SK-N-SH treated with all-trans-retinoic acid at 6 μM for 48 hours (cell line): ENCODE measurements around the gene POLE.

Experiments used
- ATAC-seq: fragments of 200-7000 bp; cut with Tn5 transposase; 3 replicates; pipeline ENCODE4 v1.9.1; 2020; ENCODE audit warnings: mild to moderate bottlenecking, moderate library complexity
- ARNTL ChIP-seq: fragments of 450-650 bp; formaldehyde crosslinking; IDR thresholded peaks from 2 replicates; pipeline ENCODE4 v1.5.0; 2020; ENCODE audit warnings: low read depth, mild to moderate bottlenecking, moderate library complexity, borderline replicate concordance
- BACH2 ChIP-seq: fragments of 250-450 bp; sonication (Bioruptor Pico); IDR thresholded peaks from 2 replicates; pipeline ENCODE4 v1.9.0; 2021; ENCODE audit warnings: mild to moderate bottlenecking, borderline replicate concordance
- CSDC2 ChIP-seq: fragments of 250-450 bp; sonication (Bioruptor Pico); IDR thresholded peaks from 2 replicates; pipeline ENCODE4 v1.5.0; 2020; ENCODE audit warnings: mild to moderate bottlenecking, moderate library complexity
- GLIS3 ChIP-seq: fragments of 250-450 bp; sonication (Bioruptor Pico); IDR thresholded peaks from 2 replicates; pipeline ENCODE4 v1.5.0; 2020; ENCODE audit warnings: mild to moderate bottlenecking, moderate library complexity
- ISL1 ChIP-seq: fragments of 250-450 bp; sonication (Bioruptor Pico); IDR thresholded peaks from 2 replicates; pipeline ENCODE4 v2.1.2; 2022; ENCODE audit warnings: mild to moderate bottlenecking, moderate library complexity
- PPARA ChIP-seq: fragments of 250-450 bp; sonication (Bioruptor Pico); IDR thresholded peaks from 2 replicates; pipeline ENCODE4 v1.5.0; 2020; ENCODE audit warnings: mild to moderate bottlenecking, borderline replicate concordance
- RARB ChIP-seq: fragments of 250-450 bp; sonication (Bioruptor Pico); IDR thresholded peaks from 2 replicates; pipeline ENCODE4 v1.8.0; 2021; ENCODE audit warnings: mild to moderate bottlenecking, moderate library complexity
- SNAI2 ChIP-seq: fragments of 250-450 bp; sonication (Bioruptor Pico); IDR thresholded peaks from 2 replicates; pipeline ENCODE4 v1.5.0; 2020; ENCODE audit warnings: mild to moderate bottlenecking, moderate library complexity
- TOX ChIP-seq: fragments of 250-450 bp; sonication (Bioruptor Pico); IDR thresholded peaks from 2 replicates; pipeline ENCODE4 v1.8.0; 2021; ENCODE audit warnings: mild to moderate bottlenecking, moderate library complexity, borderline replicate concordance
- ZC3H10 ChIP-seq: fragments of 250-450 bp; sonication (Bioruptor Pico); IDR thresholded peaks from 2 replicates; pipeline ENCODE4 v1.5.1; 2021; ENCODE audit warnings: mild to moderate bottlenecking, moderate library complexity
- ZFP3 ChIP-seq: fragments of 250-450 bp; sonication (Bioruptor Pico); IDR thresholded peaks from 2 replicates; pipeline ENCODE4 v1.5.0; 2020; ENCODE audit warnings: mild to moderate bottlenecking, moderate library complexity
- ZNF565 ChIP-seq: fragments of 450-650 bp; formaldehyde crosslinking; conservative IDR thresholded peaks from 2 replicates; pipeline ENCODE4 v1.5.0; 2020; ENCODE audit warnings: low read depth, mild to moderate bottlenecking, moderate library complexity
- ZNF70 ChIP-seq: fragments of 450-650 bp; formaldehyde crosslinking; IDR thresholded peaks from 2 replicates; pipeline ENCODE4 v1.5.0; 2020; ENCODE audit warnings: mild to moderate bottlenecking, moderate library complexity
- ZNF8 ChIP-seq: fragments of 450-650 bp; formaldehyde crosslinking; IDR thresholded peaks from 2 replicates; pipeline ENCODE4 v1.5.0; 2020; ENCODE audit warnings: mild to moderate bottlenecking, moderate library complexity
- TF ChIP-seq, protein P1 (sequence below): fragments of 250-450 bp; sonication (Bioruptor Pico); IDR thresholded peaks from 2 replicates; pipeline ENCODE4 v1.5.0; 2020; ENCODE audit warnings: mild to moderate bottlenecking, moderate library complexity
- TF ChIP-seq, protein P2 (sequence below): fragments of 250-450 bp; sonication (Bioruptor Pico); IDR thresholded peaks from 2 replicates; pipeline ENCODE4 v1.5.1; 2021; ENCODE audit warnings: mild to moderate bottlenecking, moderate library complexity
- TF ChIP-seq, protein P3 (sequence below): fragments of 250-450 bp; sonication (Bioruptor Pico); IDR thresholded peaks from 2 replicates; pipeline ENCODE4 v1.8.0; 2020; ENCODE audit warnings: mild to moderate bottlenecking, moderate library complexity, borderline replicate concordance
- TF ChIP-seq, protein P4 (sequence below): fragments of 250-450 bp; sonication (Bioruptor Pico); IDR thresholded peaks from 2 replicates; pipeline ENCODE4 v1.5.1; 2020; ENCODE audit warnings: low read depth, mild to moderate bottlenecking, moderate library complexity
- TF ChIP-seq, protein P5 (sequence below): fragments of 250-450 bp; sonication (Bioruptor Pico); IDR thresholded peaks from 2 replicates; pipeline ENCODE4 v1.8.0; 2021; ENCODE audit warnings: low read depth, mild to moderate bottlenecking, moderate library complexity, borderline replicate concordance

Gene POLE

DNA sequence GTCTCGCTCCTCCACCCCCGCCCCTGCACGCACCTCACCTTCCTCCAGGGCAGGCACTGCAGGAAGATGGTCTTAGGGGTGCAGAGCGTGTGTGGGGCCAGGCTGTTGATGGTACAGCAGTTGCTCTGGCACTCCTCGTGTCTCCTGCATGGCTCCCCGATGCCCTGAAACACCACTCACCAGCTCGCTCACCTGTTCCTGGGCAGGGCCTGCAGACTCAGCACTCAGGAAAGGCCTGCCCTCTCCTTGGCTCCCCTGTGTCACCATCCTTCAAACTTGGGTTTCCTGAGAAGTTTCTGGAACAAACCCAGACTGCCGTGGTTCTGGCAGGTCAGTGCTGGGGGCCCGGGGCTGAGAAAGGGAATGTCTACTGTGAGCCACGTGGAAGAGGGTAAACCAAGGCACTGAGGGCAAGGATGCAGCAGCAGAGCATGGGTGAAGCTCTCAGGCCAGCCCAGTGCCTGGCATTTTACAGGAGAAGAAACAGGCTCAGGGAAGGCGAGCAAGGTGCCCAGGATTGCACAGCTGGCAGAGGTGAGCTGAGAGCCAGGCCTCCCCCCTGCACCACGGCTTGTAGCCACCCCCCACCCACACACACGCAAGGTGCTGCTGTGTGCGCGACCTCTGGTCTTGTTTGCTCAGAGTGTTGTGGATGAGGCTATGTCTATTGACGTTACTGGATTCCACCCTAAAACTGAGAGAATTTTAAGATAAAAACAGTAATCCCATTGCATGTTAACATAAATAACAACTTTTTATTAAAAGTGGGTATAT, 82.3 kb downstream of the POLE start:
- no peak for ATAC-seq
- TF ChIP-seq, protein P1, sequence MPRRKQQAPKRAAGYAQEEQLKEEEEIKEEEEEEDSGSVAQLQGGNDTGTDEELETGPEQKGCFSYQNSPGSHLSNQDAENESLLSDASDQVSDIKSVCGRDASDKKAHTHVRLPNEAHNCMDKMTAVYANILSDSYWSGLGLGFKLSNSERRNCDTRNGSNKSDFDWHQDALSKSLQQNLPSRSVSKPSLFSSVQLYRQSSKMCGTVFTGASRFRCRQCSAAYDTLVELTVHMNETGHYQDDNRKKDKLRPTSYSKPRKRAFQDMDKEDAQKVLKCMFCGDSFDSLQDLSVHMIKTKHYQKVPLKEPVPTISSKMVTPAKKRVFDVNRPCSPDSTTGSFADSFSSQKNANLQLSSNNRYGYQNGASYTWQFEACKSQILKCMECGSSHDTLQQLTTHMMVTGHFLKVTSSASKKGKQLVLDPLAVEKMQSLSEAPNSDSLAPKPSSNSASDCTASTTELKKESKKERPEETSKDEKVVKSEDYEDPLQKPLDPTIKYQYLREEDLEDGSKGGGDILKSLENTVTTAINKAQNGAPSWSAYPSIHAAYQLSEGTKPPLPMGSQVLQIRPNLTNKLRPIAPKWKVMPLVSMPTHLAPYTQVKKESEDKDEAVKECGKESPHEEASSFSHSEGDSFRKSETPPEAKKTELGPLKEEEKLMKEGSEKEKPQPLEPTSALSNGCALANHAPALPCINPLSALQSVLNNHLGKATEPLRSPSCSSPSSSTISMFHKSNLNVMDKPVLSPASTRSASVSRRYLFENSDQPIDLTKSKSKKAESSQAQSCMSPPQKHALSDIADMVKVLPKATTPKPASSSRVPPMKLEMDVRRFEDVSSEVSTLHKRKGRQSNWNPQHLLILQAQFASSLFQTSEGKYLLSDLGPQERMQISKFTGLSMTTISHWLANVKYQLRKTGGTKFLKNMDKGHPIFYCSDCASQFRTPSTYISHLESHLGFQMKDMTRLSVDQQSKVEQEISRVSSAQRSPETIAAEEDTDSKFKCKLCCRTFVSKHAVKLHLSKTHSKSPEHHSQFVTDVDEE (CRISPR knock-in tag) = no peak
- no peak for TF ChIP-seq ZFP3 (CRISPR knock-in tag)
- TF ChIP-seq ZC3H10 (CRISPR knock-in tag) = no peak
- TF ChIP-seq ZNF8 (CRISPR knock-in tag) = no peak

DNA sequence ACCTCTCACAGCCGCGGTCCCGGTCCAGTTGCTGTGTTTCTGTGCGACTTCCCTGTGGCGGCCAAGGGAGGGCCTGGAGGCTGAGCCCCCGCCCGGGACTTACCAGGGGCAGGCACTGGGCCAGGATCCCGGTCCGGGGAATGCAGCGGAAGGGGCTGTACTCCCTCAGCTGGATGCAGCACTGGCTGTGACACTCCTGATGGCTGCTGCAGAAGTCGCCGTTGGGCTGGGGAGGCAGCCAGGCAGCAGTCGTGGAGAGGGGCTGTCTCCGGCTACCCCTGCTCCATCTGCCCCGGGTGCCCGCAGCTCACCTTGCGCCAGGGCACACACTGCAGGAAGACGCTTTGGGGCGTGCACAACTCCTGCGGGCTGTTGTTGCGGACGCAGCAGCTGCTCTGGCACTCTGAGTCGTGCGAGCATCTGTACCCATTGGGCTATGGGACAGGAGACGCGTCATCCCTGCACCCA, 83.0 kb downstream of the POLE start:
- no peak; the same call in 1 of the 3 replicates for ATAC-seq
- TF ChIP-seq, protein P2, sequence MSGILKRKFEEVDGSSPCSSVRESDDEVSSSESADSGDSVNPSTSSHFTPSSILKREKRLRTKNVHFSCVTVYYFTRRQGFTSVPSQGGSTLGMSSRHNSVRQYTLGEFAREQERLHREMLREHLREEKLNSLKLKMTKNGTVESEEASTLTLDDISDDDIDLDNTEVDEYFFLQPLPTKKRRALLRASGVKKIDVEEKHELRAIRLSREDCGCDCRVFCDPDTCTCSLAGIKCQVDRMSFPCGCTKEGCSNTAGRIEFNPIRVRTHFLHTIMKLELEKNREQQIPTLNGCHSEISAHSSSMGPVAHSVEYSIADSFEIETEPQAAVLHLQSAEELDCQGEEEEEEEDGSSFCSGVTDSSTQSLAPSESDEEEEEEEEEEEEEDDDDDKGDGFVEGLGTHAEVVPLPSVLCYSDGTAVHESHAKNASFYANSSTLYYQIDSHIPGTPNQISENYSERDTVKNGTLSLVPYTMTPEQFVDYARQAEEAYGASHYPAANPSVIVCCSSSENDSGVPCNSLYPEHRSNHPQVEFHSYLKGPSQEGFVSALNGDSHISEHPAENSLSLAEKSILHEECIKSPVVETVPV = no peak
- no peak for TF ChIP-seq CSDC2 (CRISPR knock-in tag)
- TF ChIP-seq ARNTL (CRISPR knock-in tag) = no peak
- TF ChIP-seq ZNF70 (CRISPR knock-in tag) = no peak
- no peak for TF ChIP-seq RARB
- TF ChIP-seq ZNF565 (CRISPR knock-in tag) = no peak
- TF ChIP-seq ZFP3 (CRISPR knock-in tag) = no peak
- TF ChIP-seq, protein P3, sequence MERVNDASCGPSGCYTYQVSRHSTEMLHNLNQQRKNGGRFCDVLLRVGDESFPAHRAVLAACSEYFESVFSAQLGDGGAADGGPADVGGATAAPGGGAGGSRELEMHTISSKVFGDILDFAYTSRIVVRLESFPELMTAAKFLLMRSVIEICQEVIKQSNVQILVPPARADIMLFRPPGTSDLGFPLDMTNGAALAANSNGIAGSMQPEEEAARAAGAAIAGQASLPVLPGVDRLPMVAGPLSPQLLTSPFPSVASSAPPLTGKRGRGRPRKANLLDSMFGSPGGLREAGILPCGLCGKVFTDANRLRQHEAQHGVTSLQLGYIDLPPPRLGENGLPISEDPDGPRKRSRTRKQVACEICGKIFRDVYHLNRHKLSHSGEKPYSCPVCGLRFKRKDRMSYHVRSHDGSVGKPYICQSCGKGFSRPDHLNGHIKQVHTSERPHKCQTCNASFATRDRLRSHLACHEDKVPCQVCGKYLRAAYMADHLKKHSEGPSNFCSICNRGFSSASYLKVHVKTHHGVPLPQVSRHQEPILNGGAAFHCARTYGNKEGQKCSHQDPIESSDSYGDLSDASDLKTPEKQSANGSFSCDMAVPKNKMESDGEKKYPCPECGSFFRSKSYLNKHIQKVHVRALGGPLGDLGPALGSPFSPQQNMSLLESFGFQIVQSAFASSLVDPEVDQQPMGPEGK (CRISPR knock-in tag) = no peak
- TF ChIP-seq PPARA (CRISPR knock-in tag) = no peak
- no peak for TF ChIP-seq ZNF8 (CRISPR knock-in tag)
- no peak for TF ChIP-seq ISL1
- no peak for TF ChIP-seq SNAI2
- no peak for TF ChIP-seq TOX
- TF ChIP-seq BACH2 (CRISPR knock-in tag) = no peak
- no peak for TF ChIP-seq GLIS3 (CRISPR knock-in tag)

DNA sequence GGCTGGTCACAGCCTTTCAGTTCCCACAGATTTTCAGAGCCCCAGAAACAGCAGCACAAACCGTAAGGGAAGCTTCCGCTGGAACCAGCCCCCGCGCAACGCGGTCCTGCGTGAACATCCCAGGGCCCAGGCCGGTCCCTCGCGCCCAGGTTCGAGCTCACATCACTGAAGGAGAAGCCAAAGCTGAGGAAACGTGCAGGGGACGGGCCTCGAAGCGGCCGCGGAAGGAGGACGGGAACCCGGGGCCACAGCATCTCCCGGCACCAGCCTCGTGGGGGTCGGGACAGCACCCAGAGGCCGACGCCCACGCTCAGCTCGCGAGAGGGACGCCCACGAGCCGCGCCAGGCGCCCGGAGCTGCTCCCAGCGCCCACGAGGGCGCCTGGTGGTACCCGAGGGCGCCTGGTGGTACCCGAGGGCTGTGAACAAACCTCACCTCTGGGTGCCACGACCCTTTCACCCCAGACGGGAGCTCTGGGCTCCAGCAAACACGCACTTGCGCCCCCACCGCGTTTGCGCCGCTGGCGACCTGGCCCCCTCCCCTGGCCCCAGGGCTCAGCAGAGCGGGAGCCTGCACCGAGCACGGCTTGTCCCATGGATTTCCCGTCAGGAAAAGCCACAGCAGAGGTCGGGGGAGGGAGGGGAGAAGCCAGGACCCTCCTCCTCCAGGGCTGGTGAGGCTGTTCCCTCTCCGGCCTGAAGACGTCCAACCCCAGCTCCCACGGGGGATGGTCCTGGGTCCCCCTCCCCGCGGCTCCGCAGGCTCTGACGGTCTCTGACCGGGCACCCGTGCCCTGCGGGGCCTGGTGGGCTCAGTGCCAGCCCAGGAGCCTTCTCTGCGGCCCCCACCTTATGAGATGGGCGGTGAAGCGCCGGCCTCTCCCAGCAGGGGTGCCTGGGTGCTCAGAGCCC, 83.6 kb downstream of the POLE start:
- ATAC-seq = no peak
- TF ChIP-seq ZFP3 (CRISPR knock-in tag) (no peak), GLIS3 (CRISPR knock-in tag) (no peak), BACH2 (CRISPR knock-in tag) (no peak), SNAI2 (no peak), ISL1 (no peak), PPARA (CRISPR knock-in tag) (no peak), RARB (no peak)
- TF ChIP-seq, protein P1 (CRISPR knock-in tag) = no peak
- TF ChIP-seq, protein P4, sequence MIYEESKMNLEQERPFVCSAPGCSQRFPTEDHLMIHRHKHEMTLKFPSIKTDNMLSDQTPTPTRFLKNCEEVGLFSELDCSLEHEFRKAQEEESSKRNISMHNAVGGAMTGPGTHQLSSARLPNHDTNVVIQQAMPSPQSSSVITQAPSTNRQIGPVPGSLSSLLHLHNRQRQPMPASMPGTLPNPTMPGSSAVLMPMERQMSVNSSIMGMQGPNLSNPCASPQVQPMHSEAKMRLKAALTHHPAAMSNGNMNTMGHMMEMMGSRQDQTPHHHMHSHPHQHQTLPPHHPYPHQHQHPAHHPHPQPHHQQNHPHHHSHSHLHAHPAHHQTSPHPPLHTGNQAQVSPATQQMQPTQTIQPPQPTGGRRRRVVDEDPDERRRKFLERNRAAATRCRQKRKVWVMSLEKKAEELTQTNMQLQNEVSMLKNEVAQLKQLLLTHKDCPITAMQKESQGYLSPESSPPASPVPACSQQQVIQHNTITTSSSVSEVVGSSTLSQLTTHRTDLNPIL = no peak
- TF ChIP-seq, protein P3 (CRISPR knock-in tag) = no peak
- TF ChIP-seq, protein P5, sequence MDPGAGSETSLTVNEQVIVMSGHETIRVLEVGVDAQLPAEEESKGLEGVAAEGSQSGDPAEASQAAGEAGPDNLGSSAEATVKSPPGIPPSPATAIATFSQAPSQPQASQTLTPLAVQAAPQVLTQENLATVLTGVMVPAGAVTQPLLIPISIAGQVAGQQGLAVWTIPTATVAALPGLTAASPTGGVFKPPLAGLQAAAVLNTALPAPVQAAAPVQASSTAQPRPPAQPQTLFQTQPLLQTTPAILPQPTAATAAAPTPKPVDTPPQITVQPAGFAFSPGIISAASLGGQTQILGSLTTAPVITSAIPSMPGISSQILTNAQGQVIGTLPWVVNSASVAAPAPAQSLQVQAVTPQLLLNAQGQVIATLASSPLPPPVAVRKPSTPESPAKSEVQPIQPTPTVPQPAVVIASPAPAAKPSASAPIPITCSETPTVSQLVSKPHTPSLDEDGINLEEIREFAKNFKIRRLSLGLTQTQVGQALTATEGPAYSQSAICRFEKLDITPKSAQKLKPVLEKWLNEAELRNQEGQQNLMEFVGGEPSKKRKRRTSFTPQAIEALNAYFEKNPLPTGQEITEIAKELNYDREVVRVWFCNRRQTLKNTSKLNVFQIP (CRISPR knock-in tag) = no peak
